ENCODE measurements around the gene MYH7. TPM values are rescaled to one million over a fixed set of nuclear protein-coding genes. Genes with fewer than 3 reads are reported as not detected.

The MYH7 gene
- total and polyA plus RNA-seq, 8 donors = 0.23 to 4.9 (median 2.4) TPM; not detected in 4

- H3K27me3 ChIP-seq = peaks cover 0 to 25% (median 0%) of the 10 kb centered on the region in 3 donors
- H3K4me1 ChIP-seq = no peaks in the 10 kb centered on the region
- WGBS, 5 donors = 69 to 82% (median 74%) methylated on average over 7 to 18 of the region's 18 CpGs
- peak in 1 of 2 donors; percentile 28 for DNase-seq
- H3K9me3 ChIP-seq = no peaks in the 10 kb centered on the region
- no peak for TF ChIP-seq POLR2A (IDR thresholded peaks at IDR 0.05)
- TF ChIP-seq EP300 (IDR thresholded peaks at IDR 0.05) = no peak
- TF ChIP-seq, protein P1, sequence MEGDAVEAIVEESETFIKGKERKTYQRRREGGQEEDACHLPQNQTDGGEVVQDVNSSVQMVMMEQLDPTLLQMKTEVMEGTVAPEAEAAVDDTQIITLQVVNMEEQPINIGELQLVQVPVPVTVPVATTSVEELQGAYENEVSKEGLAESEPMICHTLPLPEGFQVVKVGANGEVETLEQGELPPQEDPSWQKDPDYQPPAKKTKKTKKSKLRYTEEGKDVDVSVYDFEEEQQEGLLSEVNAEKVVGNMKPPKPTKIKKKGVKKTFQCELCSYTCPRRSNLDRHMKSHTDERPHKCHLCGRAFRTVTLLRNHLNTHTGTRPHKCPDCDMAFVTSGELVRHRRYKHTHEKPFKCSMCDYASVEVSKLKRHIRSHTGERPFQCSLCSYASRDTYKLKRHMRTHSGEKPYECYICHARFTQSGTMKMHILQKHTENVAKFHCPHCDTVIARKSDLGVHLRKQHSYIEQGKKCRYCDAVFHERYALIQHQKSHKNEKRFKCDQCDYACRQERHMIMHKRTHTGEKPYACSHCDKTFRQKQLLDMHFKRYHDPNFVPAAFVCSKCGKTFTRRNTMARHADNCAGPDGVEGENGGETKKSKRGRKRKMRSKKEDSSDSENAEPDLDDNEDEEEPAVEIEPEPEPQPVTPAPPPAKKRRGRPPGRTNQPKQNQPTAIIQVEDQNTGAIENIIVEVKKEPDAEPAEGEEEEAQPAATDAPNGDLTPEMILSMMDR (IDR thresholded peaks at IDR 0.05) = no peak
- no peak for TF ChIP-seq POLR2AphosphoS5 (IDR thresholded peaks at IDR 0.05)
- H3K4me3 ChIP-seq = no peak overlapping the region
- intact Hi-C loops (cut with DNase I; ENCODE audit: low total_unique reads) = no loop called here
- no peak overlapping the region for H3K27ac ChIP-seq
- no peaks in the 10 kb centered on the region for H3K36me3 ChIP-seq
Measured at GRCh38 chr14:23385642-23386265, 49.7 kb downstream of the MYH7 start.

- TF ChIP-seq, protein P1 (IDR thresholded peaks at IDR 0.05) = no peak
- TF ChIP-seq POLR2A (IDR thresholded peaks at IDR 0.05) = no peak
- Histone ChIP-seq H3K9me3 (no peaks in the 10 kb centered on the region), H3K4me1 (no peaks in the 10 kb centered on the region), H3K36me3 (no peaks in the 10 kb centered on the region), H3K4me3 (no peak overlapping the region), H3K27ac (no peak overlapping the region), H3K27me3 (peaks cover 0 to 30% (median 0%) of the 10 kb centered on the region in 3 donors)
- WGBS, 5 donors = 72 to 85% (median 81%) methylated on average over 2 of the region's 2 CpGs
- no peak for DNase-seq
- intact Hi-C loops (cut with DNase I; ENCODE audit: low total_unique reads) = no loop called here
Measured at GRCh38 chr14:23385244-23385641, 50.2 kb downstream of the MYH7 start.

DNA sequence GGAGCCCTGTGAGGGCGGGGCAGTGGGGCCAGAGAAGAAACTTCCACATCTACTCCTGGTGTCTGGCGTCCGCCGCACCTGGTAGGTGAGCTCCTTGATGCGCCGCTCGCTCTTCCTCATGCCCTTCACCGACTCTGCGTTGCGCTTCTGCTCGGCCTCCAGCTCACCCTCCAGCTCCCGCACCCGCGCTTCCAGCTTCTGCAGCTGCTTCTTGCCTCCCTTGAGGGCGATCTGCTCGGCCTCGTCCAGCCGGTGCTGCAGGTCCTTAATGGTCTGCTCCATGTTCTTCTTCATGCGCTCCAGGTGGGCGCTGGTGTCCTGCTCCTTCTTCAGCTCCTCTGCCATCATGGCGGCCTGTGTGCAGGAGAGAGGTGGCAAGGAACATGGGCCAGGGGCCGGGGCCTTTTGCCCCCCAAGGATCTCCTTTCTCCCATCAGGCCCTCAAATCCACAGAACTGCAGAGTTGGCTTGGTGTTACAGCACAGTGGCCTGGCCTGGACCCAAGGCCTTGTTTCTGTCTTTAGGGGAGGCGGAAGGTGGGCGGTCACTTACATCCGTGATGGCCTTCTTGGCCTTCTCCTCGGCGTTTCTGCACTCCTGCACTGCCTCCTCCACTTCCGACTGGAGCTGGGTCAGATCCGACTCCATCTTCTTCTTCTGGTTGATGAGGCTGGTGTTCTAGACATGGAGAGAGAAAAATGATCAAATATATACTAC is 50.9 kb downstream of the MYH7 start:
- no peak overlapping the region for H3K4me3 ChIP-seq
- H3K4me1 ChIP-seq = no peaks in the 10 kb centered on the region
- 82 to 95% (median 91%) methylated on average over 29 of the region's 29 CpGs for WGBS, 5 donors
- DNase-seq = no peak
- no peaks in the 10 kb centered on the region for H3K36me3 ChIP-seq
- TF ChIP-seq EP300 (IDR thresholded peaks at IDR 0.05) (no peak), POLR2A (IDR thresholded peaks at IDR 0.05) (no peak)
- TF ChIP-seq, protein P1 (IDR thresholded peaks at IDR 0.05) = no peak
- no peaks in the 10 kb centered on the region for H3K9me3 ChIP-seq
- intact Hi-C loops (cut with DNase I; ENCODE audit: low total_unique reads) = loop anchor here (5.0 kb wide), 1 partner anchor 52 kb away; no protein-coding TSS in a partner anchor
- no peak overlapping the region for H3K27ac ChIP-seq
- peaks cover 0 to 36% (median 0%) of the 10 kb centered on the region in 3 donors for H3K27me3 ChIP-seq

DNA sequence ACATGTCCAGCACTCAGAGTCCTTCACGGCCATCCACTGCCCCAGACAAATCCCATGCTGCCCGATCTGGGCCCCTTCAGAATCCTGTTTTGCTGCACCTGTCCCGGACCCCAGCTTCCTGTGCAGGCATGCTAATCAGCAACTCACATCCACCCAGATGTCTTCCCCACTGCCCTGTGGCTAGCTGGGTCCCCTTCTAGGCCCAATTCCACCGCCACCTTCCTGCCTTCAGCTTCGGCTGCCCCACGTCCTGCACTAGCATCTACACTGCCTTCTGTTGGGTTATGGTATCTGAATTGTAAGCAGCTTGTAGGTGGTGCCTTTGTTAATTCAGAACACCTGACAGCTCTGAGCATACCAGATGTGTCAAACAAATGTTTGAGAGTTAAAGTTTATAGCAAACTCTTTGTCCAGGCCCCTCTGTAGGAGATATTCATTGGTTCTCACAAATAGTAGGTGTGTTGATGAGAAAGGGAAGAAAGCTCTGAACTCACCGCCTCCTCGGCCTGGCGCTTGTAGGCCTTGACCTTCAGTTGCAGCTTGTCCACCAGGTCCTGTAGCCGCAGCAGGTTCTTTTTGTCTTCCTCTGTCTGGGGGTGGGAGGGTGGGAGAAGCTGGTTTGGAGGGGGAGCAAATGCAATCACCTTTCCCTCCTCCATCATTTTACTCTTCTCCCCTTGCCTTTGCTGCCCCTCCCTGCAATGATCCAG is 52.6 kb downstream of the MYH7 start:
- TF ChIP-seq EP300 (IDR thresholded peaks at IDR 0.05) = no peak
- no peak for TF ChIP-seq POLR2A (IDR thresholded peaks at IDR 0.05)
- no peak for TF ChIP-seq POLR2AphosphoS5 (IDR thresholded peaks at IDR 0.05)
- TF ChIP-seq, protein P1 (IDR thresholded peaks at IDR 0.05) = no peak
- H3K27ac ChIP-seq = no peak overlapping the region
- H3K4me1 ChIP-seq = no peaks in the 10 kb centered on the region
- peaks cover 0 to 31% (median 0%) of the 10 kb centered on the region in 3 donors for H3K27me3 ChIP-seq
- no peak for DNase-seq
- intact Hi-C loops (cut with DNase I; ENCODE audit: low total_unique reads) = loop anchor here (5.0 kb wide), 1 partner anchor 51 kb away; no protein-coding TSS in a partner anchor
- no peaks in the 10 kb centered on the region for H3K9me3 ChIP-seq
- H3K36me3 ChIP-seq = no peaks in the 10 kb centered on the region
- H3K4me3 ChIP-seq = no peak overlapping the region
- 64 to 74% (median 72%) methylated on average over 10 of the region's 10 CpGs for WGBS, 5 donors
